SK-N-MC (cell line): ENCODE measurements around the gene PTK7.
"Not testable (repeated sequence)": the region's sequence is repeated elsewhere in the genome, so short reads cannot be mapped to it uniquely, and the experiment has no call there.

Source experiments
- EZH2 ChIP-seq: fragments of 200-600 bp; sonication (generic); IDR thresholded peaks from one replicate; pipeline ENCODE4 v1.6.1; 2017; ENCODE audit warnings: antibody characterized with exemption
- POLR2AphosphoS5 ChIP-seq: IDR thresholded peaks from 2 replicates; pipeline ENCODE4 v1.6.1; 2012; ENCODE audit warnings: mild to moderate bottlenecking, low read depth, low read length, borderline replicate concordance

DNA sequence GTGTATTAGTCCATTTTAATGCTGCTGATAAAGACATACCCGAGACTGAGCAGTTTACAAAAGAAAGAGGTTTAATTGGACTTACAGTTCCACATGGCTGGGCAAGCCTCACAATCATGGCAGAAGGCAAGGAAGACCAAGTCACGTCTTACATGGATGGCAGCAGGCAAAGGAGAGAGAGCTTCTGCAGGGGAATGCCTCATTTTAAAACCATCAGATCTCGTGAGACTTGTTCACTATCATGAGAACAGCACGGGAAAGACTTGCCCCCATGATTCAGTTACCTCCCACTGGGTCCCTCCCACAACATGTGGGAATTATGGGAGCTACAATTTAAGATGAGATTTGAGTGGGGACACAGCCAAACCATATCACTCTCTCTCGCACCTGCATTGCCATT, 55.3 kb downstream of the PTK7 start:
- TF ChIP-seq EZH2, POLR2AphosphoS5: not testable (repeated sequence)
